Keratinocyte (primary cell): ENCODE data around the gene ZNF641.

ENCODE experiments used
- CTCF ChIP-seq, 3 experiments: IDR thresholded peaks in 1 of 3; conservative IDR thresholded peaks in 1 of 3; optimal IDR thresholded peaks in 1 of 3; 2 replicates in 2 of 3; 3 replicates in 1 of 3; pipeline versions ENCODE3 to v1.5.1; 2011; ENCODE audit warnings: low read length in 3 of 3, mild to moderate bottlenecking in 3 of 3, moderate library complexity in 2 of 3, control low read depth in 1 of 3, inconsistent platforms in 1 of 3; ENCODE audit not compliant: insufficient read depth in 2 of 3; ENCODE audit errors: extremely low read depth in 1 of 3
- EZH2 ChIP-seq: IDR thresholded peaks from one replicate; pipeline ENCODE4 v1.6.1; 2012; ENCODE audit warnings: inconsistent platforms, mild to moderate bottlenecking, low read length, moderate library complexity

GRCh38 chr12:48388460-48388859, 37.7 kb upstream of the ZNF641 start:
- TF ChIP-seq EZH2, result no peak
- TF ChIP-seq CTCF (optimal IDR thresholded peaks at IDR 0.05 in 1 of 3, IDR thresholded peaks at IDR 0.05 in 1 of 3, conservative IDR thresholded peaks at IDR 0.05 in 1 of 3; ENCODE audit: extremely low read depth in 1 of 3, insufficient read depth in 2 of 3, low read length in 3 of 3), result no peak
